HG03135 (cell line): ENCODE results near the gene CDH13.

Experiments
- ATAC-seq: cut with Tn5 transposase; IDR thresholded peaks from one replicate; pipeline ENCODE4 v1.9.1; 2021; ENCODE audit warnings: mild to moderate bottlenecking, moderate library complexity; ENCODE audit not compliant: unreplicated experiment

Gene CDH13

GRCh38 chr16:83085660-83086059, 458.9 kb downstream of the CDH13 start:
- no peak for ATAC-seq

- no peak for ATAC-seq
Observed at GRCh38 chr16:83095941-83096692, 469.3 kb downstream of the CDH13 start.

- ATAC-seq, result no peak
Observed at GRCh38 chr16:83098536-83098935, 471.8 kb downstream of the CDH13 start.

GRCh38 chr16:83100679-83101078, 473.9 kb downstream of the CDH13 start:
- ATAC-seq, result no peak

GRCh38 chr16:83102336-83102735, 475.6 kb downstream of the CDH13 start:
- ATAC-seq, result no peak

- ATAC-seq, result no peak
Observed at GRCh38 chr16:83105279-83106077, 478.7 kb downstream of the CDH13 start.

GRCh38 chr16:83109490-83110125, 482.8 kb downstream of the CDH13 start:
- no peak for ATAC-seq

GRCh38 chr16:83110269-83110668, 483.5 kb downstream of the CDH13 start:
- no peak for ATAC-seq

- ATAC-seq, result no peak
Observed at GRCh38 chr16:83113317-83113716, 486.5 kb downstream of the CDH13 start.

- no peak for ATAC-seq
Observed at GRCh38 chr16:83113811-83114210, 487.0 kb downstream of the CDH13 start.

GRCh38 chr16:83115491-83116232, 488.9 kb downstream of the CDH13 start:
- ATAC-seq, result no peak

- no peak for ATAC-seq
Observed at GRCh38 chr16:83116274-83116892, 489.6 kb downstream of the CDH13 start.

- no peak for ATAC-seq
Observed at GRCh38 chr16:83117810-83118209, 491.0 kb downstream of the CDH13 start.

- ATAC-seq, result no peak
Observed at GRCh38 chr16:83118365-83118764, 491.6 kb downstream of the CDH13 start.

- ATAC-seq, result no peak
Observed at GRCh38 chr16:83125999-83126568, 499.3 kb downstream of the CDH13 start.

GRCh38 chr16:83128041-83128440, 501.3 kb downstream of the CDH13 start:
- no peak for ATAC-seq

GRCh38 chr16:83130039-83130438, 503.3 kb downstream of the CDH13 start:
- ATAC-seq, result no peak

- no peak for ATAC-seq
Observed at GRCh38 chr16:83134638-83135037, 507.9 kb downstream of the CDH13 start.

- no peak for ATAC-seq
Observed at GRCh38 chr16:83136419-83136818, 509.6 kb downstream of the CDH13 start.

- ATAC-seq, result no peak
Observed at GRCh38 chr16:83136924-83137323, 510.2 kb downstream of the CDH13 start.
